Mucosa of stomach (tissue), 1 donor: Measurements from ENCODE around the gene MACROH2A2.
"Not testable (repeated sequence)": the region's sequence is repeated elsewhere in the genome, so short reads cannot be mapped to it uniquely, and the experiment has no call there.

Source experiments
- H3K27me3 ChIP-seq: one replicate; pipeline ENCODE4 v1.7.0; 2013; ENCODE audit warnings: mild to moderate bottlenecking, low read length; ENCODE audit not compliant: control insufficient read depth, insufficient read depth
- H3K36me3 ChIP-seq: one replicate; pipeline ENCODE4 v1.7.0; 2013; ENCODE audit warnings: low read length; ENCODE audit not compliant: control insufficient read depth, insufficient read depth
- H3K4me1 ChIP-seq: one replicate; pipeline ENCODE4 v1.7.0; 2013; ENCODE audit warnings: mild to moderate bottlenecking, low read length; ENCODE audit not compliant: control insufficient read depth, insufficient read depth
- H3K4me3 ChIP-seq: one replicate; pipeline ENCODE4 v1.7.0; 2013; ENCODE audit warnings: low read length
- H3K9ac ChIP-seq: one replicate; pipeline ENCODE4 v1.7.0; 2013; ENCODE audit warnings: mild to moderate bottlenecking, low read length, moderate library complexity
- H3K9me3 ChIP-seq: one replicate; pipeline ENCODE4 v1.7.0; 2013; ENCODE audit warnings: mild to moderate bottlenecking, low read length, moderate library complexity; ENCODE audit not compliant: control insufficient read depth
- donor health status: Pancreatic carcinoma.

MACROH2A2 gene

DNA sequence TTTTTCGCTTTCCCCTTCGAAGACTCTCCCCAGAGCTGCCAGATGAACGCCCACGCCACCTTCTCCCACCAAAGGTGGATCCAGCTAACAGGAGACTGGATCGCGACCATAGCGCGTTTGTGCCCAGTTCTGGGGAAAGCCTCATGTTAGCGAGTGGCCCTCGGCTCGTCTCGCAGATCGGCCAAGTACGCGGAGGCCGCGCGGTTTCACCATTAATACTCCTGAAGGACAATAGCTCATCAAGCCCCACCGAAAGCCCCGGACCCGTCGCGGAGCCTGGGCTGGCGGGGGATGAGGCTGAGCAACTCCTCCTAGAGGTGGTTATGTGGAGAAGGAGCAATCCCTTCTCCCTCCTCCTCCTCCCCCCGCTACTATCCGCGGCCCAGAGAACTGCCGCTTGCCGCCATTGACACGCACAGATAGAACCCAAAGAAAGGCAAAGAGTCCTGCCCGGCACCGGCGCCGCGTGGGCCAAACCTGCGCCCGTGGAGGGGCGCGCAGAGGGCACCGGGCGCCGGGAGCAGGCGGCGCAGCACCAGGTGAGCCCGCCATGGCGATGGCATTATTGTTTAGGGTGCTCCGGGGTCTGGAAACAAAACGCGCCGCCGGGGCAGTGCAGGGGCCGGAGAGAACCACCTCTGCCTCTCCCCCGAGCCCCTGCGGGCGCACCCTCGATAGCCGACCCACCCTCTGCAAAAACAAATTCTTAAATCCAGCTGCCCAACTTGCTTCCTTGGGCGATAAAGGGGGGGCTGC lies at the start of gene MACROH2A2:
TSS of gene MACROH2A2 (plus strand) at position 385 of the 756 bp plus-strand sequence. CDS start 22,813 bp downstream, outside the sequence.
- Histone ChIP-seq H3K4me1 (no peaks in the 10 kb centered on the region), H3K9me3 (no peaks in the 10 kb centered on the region), H3K4me3 (peak within 1 kb of the TSS; percentile 78), H3K36me3 (no peaks in the 10 kb centered on the region), H3K27me3 (peaks cover 18% of the 10 kb centered on the region), H3K9ac (peak within 1 kb of the TSS; percentile 73)

DNA sequence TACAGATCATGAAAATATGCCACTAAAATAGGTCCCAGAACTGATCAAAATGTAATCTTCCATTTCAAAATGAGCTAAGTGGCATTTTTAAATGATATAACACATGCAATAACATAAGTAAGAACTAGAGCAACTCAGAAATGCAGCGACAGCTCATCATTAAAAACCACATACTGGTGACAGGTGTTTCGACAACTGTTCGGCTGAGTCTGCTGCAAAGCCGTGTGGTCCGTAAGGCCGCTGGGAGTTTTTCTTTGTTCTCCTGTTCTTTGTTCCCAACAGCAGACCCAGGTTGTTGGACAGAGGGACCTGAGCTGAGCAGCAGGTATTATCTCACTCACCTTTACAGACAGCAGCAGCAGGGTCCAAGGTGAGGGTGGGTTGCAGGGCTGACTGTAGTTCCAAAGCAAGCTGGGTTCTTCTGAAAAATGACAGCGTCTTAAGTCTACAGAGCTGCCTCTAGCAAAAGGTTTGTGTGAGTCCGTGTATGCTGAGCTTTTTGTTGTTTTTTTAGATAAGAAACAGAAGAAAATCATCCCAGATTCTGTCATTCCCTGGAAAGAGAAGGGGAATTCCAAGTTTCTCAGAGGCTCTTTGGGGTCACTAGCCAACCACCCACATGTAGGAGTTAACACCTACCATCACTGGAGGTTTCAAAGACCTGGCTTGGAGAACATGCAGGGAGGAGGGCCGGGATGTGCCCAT lies 45.4 kb upstream of the MACROH2A2 start:
- Histone ChIP-seq H3K27me3 (no peaks in the 10 kb centered on the region), H3K9ac (no peak overlapping the region), H3K4me1 (no peaks in the 10 kb centered on the region), H3K4me3 (no peak overlapping the region), H3K9me3 (no peaks in the 10 kb centered on the region), H3K36me3 (no peaks in the 10 kb centered on the region)

DNA sequence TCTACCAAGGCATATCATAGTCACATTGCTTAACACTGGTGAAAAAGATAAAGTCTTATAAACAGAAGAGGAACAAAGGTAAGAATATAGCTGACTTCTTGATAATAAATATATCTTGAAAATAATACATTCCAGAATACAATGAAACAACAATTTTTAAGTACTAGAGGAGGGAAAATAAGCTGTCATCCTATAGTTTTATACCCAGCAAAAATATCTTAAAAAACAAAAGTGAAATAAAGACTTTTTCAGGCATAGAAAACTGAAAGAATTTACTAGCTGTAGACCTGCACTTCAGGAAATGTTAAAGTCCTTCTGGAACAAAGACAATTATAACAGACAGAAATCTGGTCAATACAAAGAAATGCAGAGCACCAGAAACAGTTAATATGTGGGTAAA lies 21.4 kb upstream of the MACROH2A2 start:
- Histone ChIP-seq H3K27me3 (no peaks in the 10 kb centered on the region), H3K36me3 (no peaks in the 10 kb centered on the region), H3K9me3 (no peaks in the 10 kb centered on the region)

DNA sequence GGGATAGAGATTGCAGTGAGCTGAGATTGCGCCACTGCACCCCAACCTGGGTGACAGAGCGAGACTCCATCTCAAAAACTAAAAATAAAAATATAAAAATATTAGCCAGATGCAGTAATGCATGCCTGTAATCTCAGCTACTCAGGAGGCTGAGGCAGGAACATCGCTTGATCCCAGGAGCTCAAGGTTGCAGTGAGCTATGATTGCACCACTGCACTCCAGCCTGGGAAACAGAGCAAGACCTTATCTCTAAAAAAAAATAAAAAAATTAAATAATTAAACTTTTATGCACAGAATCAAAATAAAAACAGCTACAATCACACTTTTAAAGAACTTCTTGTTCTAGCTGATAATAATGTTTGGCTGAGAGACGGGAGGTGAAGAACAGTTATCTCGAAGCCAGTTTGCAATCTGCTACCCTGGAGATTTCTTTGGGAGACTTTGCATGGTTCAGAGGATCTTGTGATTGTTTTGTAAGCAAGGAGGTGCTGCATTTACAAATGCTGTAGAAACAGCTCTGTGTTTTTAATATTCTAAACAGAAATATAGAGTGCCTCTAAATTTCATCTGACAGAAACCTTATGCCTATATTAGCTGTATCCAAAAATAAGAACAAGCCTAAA lies 19.9 kb upstream of the MACROH2A2 start:
- H3K27me3 ChIP-seq = no peaks in the 10 kb centered on the region
- no peaks in the 10 kb centered on the region for H3K36me3 ChIP-seq
- H3K4me3 ChIP-seq = no peak overlapping the region
- H3K9ac ChIP-seq = no peak overlapping the region
- H3K4me1 ChIP-seq = no peaks in the 10 kb centered on the region
- no peaks in the 10 kb centered on the region for H3K9me3 ChIP-seq

More for the DNA sequence above, 21.4 kb upstream of the MACROH2A2 start:
- no peaks in the 10 kb centered on the region for H3K4me1 ChIP-seq
- no peak overlapping the region for H3K4me3 ChIP-seq
- no peak overlapping the region for H3K9ac ChIP-seq

DNA sequence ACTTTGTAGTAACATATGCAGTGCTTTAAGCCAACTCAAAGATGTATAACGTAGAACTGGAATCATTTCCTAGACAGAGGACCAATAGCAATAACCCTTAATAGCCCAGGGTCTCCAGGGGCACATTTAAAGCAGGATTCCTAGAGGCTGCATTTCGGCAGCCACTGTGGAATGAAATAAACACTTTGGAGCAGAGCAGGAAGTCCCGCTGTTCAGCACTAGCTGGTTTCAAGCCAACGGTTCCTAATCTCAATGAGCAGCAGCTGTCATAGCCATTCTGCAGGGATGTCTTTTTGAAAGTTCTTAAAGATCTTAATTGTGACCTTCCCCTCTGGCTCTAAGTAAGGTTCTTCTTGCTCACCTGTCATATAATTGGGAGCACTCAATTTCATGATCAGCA lies 18.4 kb upstream of the MACROH2A2 start:
- no peak overlapping the region for H3K4me3 ChIP-seq
- H3K9me3 ChIP-seq = no peaks in the 10 kb centered on the region
- no peaks in the 10 kb centered on the region for H3K36me3 ChIP-seq
- H3K27me3 ChIP-seq = no peaks in the 10 kb centered on the region
- H3K4me1 ChIP-seq = no peaks in the 10 kb centered on the region
- H3K9ac ChIP-seq = no peak overlapping the region

DNA sequence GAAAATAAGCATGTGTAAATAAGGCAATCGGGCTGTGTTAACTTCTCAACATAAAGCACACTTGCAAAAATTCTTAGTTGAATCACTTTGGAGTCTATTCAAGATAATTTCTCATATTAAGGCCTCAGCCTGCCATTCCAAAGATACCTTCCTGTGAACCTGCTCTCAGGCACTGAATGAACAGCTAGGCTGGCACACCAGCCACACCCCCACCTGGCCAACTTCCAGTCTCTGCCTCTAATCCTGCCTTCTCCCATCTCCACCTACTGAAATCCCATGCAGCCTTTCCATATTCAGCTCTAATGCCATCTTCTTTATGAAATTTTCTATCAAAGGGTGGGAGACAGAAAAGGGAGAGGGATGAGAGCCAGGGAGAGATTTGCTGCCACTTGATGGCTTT lies 17.1 kb upstream of the MACROH2A2 start:
- H3K4me3 ChIP-seq = no peak overlapping the region
- no peaks in the 10 kb centered on the region for H3K27me3 ChIP-seq
- H3K4me1 ChIP-seq = no peaks in the 10 kb centered on the region
- H3K9me3 ChIP-seq = no peaks in the 10 kb centered on the region
- no peaks in the 10 kb centered on the region for H3K36me3 ChIP-seq
- no peak overlapping the region for H3K9ac ChIP-seq

DNA sequence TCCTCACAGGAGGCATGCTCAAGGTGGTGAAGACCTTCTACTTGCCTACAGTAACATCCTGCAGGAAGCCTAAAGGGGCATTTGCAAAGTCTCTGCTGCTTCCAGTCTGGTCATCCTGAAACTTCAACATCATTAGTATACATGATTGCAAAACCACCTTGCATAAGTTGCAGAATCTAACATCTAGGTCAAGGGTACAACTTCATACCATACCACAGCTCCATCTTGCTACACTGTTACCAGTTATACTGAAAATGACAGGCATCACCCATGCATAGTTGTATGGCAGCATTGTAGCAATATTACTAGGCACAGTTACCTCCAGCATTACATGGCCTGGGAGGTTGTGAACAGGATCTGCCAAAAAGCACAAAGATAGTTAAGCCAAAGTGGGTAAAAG lies 13.7 kb upstream of the MACROH2A2 start:
- no peaks in the 10 kb centered on the region for H3K4me1 ChIP-seq
- H3K27me3 ChIP-seq = no peaks in the 10 kb centered on the region
- no peaks in the 10 kb centered on the region for H3K36me3 ChIP-seq
- H3K9me3 ChIP-seq = no peaks in the 10 kb centered on the region
- H3K9ac ChIP-seq = no peak overlapping the region
- H3K4me3 ChIP-seq = no peak overlapping the region

DNA sequence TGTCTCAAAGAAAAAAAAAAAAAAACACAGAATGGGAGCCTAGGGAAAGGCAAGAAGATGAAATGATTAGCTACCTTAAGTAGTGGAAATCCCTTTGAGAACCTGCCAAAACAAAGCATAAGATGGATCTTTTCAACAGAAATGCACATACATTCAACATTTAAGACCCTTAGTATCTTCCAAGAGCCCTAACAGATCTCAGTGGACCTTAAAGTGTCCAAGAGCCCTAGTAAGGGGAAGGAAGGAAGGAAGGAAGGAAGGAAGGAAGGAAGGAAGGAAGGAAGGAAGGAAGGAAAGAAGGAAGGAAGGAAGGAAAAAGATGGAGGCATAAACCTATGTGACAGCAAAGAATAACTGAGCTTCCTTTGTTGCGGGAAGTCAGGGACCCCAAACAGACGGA lies 11.6 kb upstream of the MACROH2A2 start:
- no peaks in the 10 kb centered on the region for H3K4me1 ChIP-seq
- no peaks in the 10 kb centered on the region for H3K27me3 ChIP-seq
- H3K9me3 ChIP-seq = no peaks in the 10 kb centered on the region
- no peak overlapping the region for H3K9ac ChIP-seq
- H3K4me3 ChIP-seq = no peak overlapping the region
- H3K36me3 ChIP-seq = no peaks in the 10 kb centered on the region

DNA sequence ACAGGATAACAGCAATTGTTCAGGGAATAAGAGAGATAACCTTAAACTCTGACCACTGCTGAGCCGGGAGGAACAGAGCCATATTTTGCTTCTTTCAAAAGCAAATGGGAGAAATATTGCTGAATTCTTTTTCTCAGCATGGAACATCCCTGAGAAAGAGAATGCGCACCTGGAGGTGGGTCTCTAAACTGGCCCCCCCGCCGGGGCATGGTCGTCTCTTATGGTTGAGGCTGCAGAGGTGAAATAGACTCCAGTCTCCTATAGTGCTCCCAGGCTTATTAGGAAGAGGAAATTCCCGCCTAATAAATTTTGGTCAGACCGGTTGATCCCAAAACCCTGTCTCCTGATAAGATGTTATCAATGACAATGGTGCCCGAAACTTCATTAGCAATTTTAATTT lies 10.9 kb upstream of the MACROH2A2 start:
- not testable (repeated sequence) for H3K36me3 ChIP-seq, H3K4me3 ChIP-seq, H3K9me3 ChIP-seq, H3K9ac ChIP-seq, H3K4me1 ChIP-seq, H3K27me3 ChIP-seq

DNA sequence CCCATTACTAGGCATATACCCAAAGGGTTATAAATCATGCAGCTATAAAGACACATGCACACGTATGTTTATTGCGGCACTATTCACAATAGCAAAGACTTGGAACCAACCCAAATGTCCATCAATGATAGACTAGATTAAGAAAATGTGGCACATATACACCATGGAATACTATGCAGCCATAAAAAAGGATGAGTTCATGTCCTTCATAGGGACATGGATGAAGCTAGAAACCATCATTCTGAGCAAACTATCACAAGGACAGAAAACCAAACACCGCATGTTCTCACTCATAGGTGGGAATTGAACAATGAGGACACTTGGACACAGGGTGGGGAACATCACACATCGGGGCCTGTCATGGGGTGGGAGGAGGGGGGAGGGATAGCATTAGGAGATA lies 5.6 kb upstream of the MACROH2A2 start:
- not testable (repeated sequence) for H3K4me1 ChIP-seq, H3K9me3 ChIP-seq, H3K4me3 ChIP-seq, H3K9ac ChIP-seq, H3K36me3 ChIP-seq
- H3K27me3 ChIP-seq = peaks cover 12% of the 10 kb centered on the region

DNA sequence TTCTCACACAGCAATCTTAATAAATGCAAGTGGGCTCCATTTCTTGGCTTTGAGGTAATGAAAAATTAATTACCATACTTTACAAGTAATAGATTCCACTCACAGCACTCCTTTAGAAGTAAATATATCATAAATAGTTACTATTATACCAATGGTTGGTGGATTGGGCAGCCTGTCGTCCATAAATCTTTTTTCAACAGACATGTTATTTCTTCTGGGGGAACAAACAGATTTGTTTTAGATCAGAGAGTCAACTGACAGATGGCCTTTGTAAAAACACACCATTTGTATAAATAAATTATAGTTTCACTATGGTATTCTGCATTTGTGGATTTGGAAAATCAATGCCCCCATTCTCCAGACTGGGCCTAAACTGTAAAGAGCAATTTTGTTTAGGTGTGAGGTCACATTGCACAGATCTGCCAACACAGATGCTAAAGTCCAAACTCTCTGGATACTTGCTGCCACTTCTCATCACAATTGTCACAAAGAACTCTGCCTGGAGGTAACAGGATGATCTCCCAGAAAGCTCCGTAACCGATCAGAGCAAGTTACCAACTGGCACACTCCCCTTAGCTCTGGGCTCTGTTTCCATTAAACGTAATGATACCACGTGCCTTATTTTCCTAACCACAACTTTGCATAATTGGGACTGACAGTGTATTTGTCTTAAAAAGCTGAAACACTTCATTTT lies 4.5 kb upstream of the MACROH2A2 start:
- H3K9ac ChIP-seq = no peak overlapping the region
- H3K9me3 ChIP-seq = no peaks in the 10 kb centered on the region
- peaks cover 18% of the 10 kb centered on the region for H3K27me3 ChIP-seq
- no peaks in the 10 kb centered on the region for H3K4me1 ChIP-seq
- H3K4me3 ChIP-seq = no peak overlapping the region
- H3K36me3 ChIP-seq = no peaks in the 10 kb centered on the region

DNA sequence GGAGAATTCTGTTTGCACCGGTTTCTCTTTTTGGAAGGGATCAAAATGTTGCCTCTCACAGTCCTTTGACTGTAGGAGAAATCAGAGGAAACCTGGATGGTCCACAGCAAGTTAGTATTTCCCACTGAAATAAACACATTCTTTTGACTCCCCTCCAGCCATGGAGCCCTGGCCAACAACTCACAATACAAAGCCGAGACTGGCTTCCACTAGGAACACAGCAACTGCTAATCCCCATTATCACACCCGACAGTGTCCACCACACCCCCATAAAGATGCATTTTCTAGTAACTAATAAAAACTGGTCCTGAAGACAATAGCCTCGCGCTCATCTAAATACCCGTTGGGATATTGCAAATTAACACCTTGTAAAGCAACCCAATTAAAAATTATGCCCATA lies 798 bp upstream of the MACROH2A2 start:
- Histone ChIP-seq H3K36me3 (no peaks in the 10 kb centered on the region), H3K9me3 (no peaks in the 10 kb centered on the region), H3K9ac (no peak overlapping the region), H3K4me3 (no peak overlapping the region), H3K27me3 (peaks cover 18% of the 10 kb centered on the region), H3K4me1 (no peaks in the 10 kb centered on the region)
